ENCODE measurements around the gene CPSF6.
A peak's percentile ranks its signal among the peaks of the same experiment; 100 is the strongest.
"Not testable (repeated sequence)": the region's sequence is repeated elsewhere in the genome, so short reads cannot be mapped to it uniquely, and the experiment has no call there.

Gene CPSF6

GRCh38 chr12:69254046-69254445 is 14.7 kb downstream of the CPSF6 start:
- Histone ChIP-seq H3K9me3 (no peaks in the 10 kb centered on the region), H3K36me3 (peaks cover 27 to 39% (median 31%) of the 10 kb centered on the region in 3 donors), H3K27me3 (no peaks in the 10 kb centered on the region), H3K27ac (no peak overlapping the region), H3K4me3 (no peak overlapping the region), H3K4me1 (peaks cover 0 to 28% (median 4%) of the 10 kb centered on the region in 4 donors)
- TF ChIP-seq CTCF (IDR thresholded peaks at IDR 0.05), result peak; percentile 52 to 55
- intact Hi-C loops (cut with DNase I; ENCODE audit: low total_unique reads), result loop anchor here (5.0 kb wide), 1 partner anchor 102 kb away; no protein-coding TSS in a partner anchor
- no peak for DNase-seq

- peaks cover 0 to 20% (median 4%) of the 10 kb centered on the region in 4 donors for H3K4me1 ChIP-seq
- H3K27me3 ChIP-seq, result no peaks in the 10 kb centered on the region
- no peak overlapping the region for H3K27ac ChIP-seq
- no peaks in the 10 kb centered on the region for H3K9me3 ChIP-seq
- H3K36me3 ChIP-seq, result peaks cover 36 to 47% (median 39%) of the 10 kb centered on the region in 3 donors
- no peak overlapping the region for H3K4me3 ChIP-seq
- intact Hi-C loops (cut with DNase I; ENCODE audit: low total_unique reads), result loop anchor here (5.0 kb wide), 1 partner anchor 103 kb away; no protein-coding TSS in a partner anchor
- TF ChIP-seq CTCF (IDR thresholded peaks at IDR 0.05), result no peak
- DNase-seq, result no peak
Observed at GRCh38 chr12:69254862-69255261, 15.5 kb downstream of the CPSF6 start.

GRCh38 chr12:69258655-69259054 is 19.3 kb downstream of the CPSF6 start:
- Histone ChIP-seq H3K9me3 (no peaks in the 10 kb centered on the region), H3K4me1 (peaks cover 0 to 3% (median 0%) of the 10 kb centered on the region in 4 donors), H3K27me3 (no peaks in the 10 kb centered on the region), H3K36me3 (peaks cover 68 to 74% (median 74%) of the 10 kb centered on the region in 3 donors), H3K4me3 (no peak overlapping the region), H3K27ac (no peak overlapping the region)
- intact Hi-C loops (cut with DNase I; ENCODE audit: low total_unique reads), result no loop called here
- TF ChIP-seq CTCF (IDR thresholded peaks at IDR 0.05), result no peak
- no peak for DNase-seq

- no peaks in the 10 kb centered on the region for H3K27me3 ChIP-seq
- intact Hi-C loops (cut with DNase I; ENCODE audit: low total_unique reads), result no loop called here
- no peak overlapping the region for H3K4me3 ChIP-seq
- H3K27ac ChIP-seq, result no peak overlapping the region
- no peak for TF ChIP-seq CTCF (IDR thresholded peaks at IDR 0.05)
- H3K4me1 ChIP-seq, result no peaks in the 10 kb centered on the region
- no peaks in the 10 kb centered on the region for H3K9me3 ChIP-seq
- no peak for DNase-seq
- peaks cover 60 to 71% (median 69%) of the 10 kb centered on the region in 3 donors for H3K36me3 ChIP-seq
Observed at GRCh38 chr12:69262264-69262974, 23.1 kb downstream of the CPSF6 start.

- Histone ChIP-seq H3K27me3 (no peaks in the 10 kb centered on the region), H3K4me3 (no peak overlapping the region), H3K9me3 (no peaks in the 10 kb centered on the region), H3K36me3 (peaks cover 39 to 49% (median 45%) of the 10 kb centered on the region in 3 donors), H3K27ac (no peak overlapping the region), H3K4me1 (no peaks in the 10 kb centered on the region)
- TF ChIP-seq CTCF (IDR thresholded peaks at IDR 0.05), result no peak
- no peak for DNase-seq
- intact Hi-C loops (cut with DNase I; ENCODE audit: low total_unique reads), result no loop called here
Observed at GRCh38 chr12:69265205-69265604, 25.8 kb downstream of the CPSF6 start.

- H3K4me3 ChIP-seq; intact Hi-C loops (cut with DNase I; ENCODE audit: low total_unique reads); H3K27me3 ChIP-seq; DNase-seq; H3K9me3 ChIP-seq; H3K27ac ChIP-seq; H3K4me1 ChIP-seq: not testable (repeated sequence)
- H3K36me3 ChIP-seq, result peaks cover 34 to 45% (median 41%) of the 10 kb centered on the region in 3 donors
Observed at GRCh38 chr12:69265633-69266032, 26.3 kb downstream of the CPSF6 start.
